Skeletal muscle tissue (tissue), 4 donors: ENCODE data around the gene PLGLB1. TPM values are rescaled to one million over a fixed set of nuclear protein-coding genes. Genes with fewer than 3 reads are reported as not detected.
"Not testable (repeated sequence)": the region's sequence is repeated elsewhere in the genome, so short reads cannot be mapped to it uniquely, and the experiment has no call there.

Experiments
- H3K27ac ChIP-seq: one replicate; pipeline ENCODE4 v1.7.0; 2013; ENCODE audit warnings: mild to moderate bottlenecking, low read depth, low read length, inconsistent platforms
- H3K27me3 ChIP-seq, 3 donors: one replicate each; pipeline ENCODE4 v1.7.0; 2013; ENCODE audit warnings: low read length in 3 of 3; ENCODE audit not compliant: control insufficient read depth in 3 of 3, insufficient read depth in 3 of 3
- H3K36me3 ChIP-seq, 3 donors: one replicate each; pipeline ENCODE4 v1.7.0; 2013; ENCODE audit warnings: low read length in 3 of 3; ENCODE audit not compliant: control insufficient read depth in 3 of 3, insufficient read depth in 3 of 3
- H3K4me1 ChIP-seq, 3 donors: one replicate each; pipeline ENCODE4 v1.7.0; 2013; ENCODE audit warnings: low read length in 3 of 3, mild to moderate bottlenecking in 3 of 3; ENCODE audit not compliant: control insufficient read depth in 3 of 3, insufficient read depth in 3 of 3
- H3K4me3 ChIP-seq, 3 donors: one replicate each; pipeline ENCODE4 v1.7.0; 2013; ENCODE audit warnings: low read length in 3 of 3
- H3K9ac ChIP-seq, 3 donors: one replicate each; pipeline ENCODE4 v1.7.0; 2013; ENCODE audit warnings: low read length in 3 of 3, mild to moderate bottlenecking in 3 of 3, moderate library complexity in 2 of 3, low read depth in 1 of 3
- H3K9me3 ChIP-seq, 3 donors: one replicate each; pipeline ENCODE4 v1.7.0; 2013; ENCODE audit warnings: low read length in 3 of 3; ENCODE audit not compliant: control insufficient read depth in 3 of 3
- total RNA-seq: library from RNA; depleted of rRNA; stranded (reverse); fragments of >200 nt; gene quantifications from one replicate; pipeline ENCODE4 v1.2.3, GENCODE V29; 2014
- donor health status: Osteomylitis.

Gene PLGLB1
- total RNA-seq: 2.1 TPM

DNA sequence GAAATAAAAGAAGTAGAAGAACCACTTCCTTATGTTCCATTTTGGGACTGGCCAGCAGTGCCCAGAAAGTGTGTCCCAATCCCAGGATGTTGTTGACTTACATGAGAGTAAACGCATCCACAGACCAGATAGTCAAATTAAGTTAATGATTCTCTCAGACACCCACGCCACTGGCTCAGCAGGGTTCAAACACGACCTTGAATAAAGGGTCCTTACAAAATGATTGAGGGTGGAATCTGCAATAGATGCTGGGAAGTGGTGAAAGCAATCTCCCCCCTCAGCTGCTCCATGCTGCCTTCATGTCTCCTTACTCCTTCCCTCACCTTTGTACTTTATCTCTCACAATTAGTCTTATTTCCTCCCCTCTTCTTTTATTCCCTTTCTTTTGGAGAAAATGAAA is at the start of gene PLGLB1:
Gene PLGLB1, minus strand, starts transcription at position 101 of the 400 bp plus-strand sequence. Its CDS starts 61 bp downstream, at position 40.
- not testable (repeated sequence) for H3K4me3 ChIP-seq, H3K36me3 ChIP-seq, H3K27me3 ChIP-seq, H3K4me1 ChIP-seq, H3K9ac ChIP-seq, H3K27ac ChIP-seq, H3K9me3 ChIP-seq

DNA sequence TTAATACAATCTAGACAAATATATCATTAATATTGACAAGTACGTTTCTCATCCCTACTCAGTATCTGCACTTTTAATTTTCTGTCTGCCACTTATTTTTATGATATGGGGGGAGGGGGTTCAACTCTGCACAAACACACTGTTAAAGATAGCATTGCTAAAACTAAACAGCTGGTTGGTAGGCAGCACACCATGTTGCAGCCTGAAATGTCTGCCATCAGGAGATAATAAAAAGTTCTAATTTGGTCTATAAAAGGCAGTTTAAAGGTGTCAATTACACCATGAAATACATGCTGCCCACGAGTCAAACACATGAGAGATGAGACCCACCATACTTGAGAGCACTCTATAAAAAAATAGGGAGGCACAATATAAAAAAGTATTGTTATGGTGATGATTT is 42.7 kb upstream of the PLGLB1 start:
- H3K4me3 ChIP-seq, H3K27me3 ChIP-seq, H3K27ac ChIP-seq: not testable (repeated sequence)

DNA sequence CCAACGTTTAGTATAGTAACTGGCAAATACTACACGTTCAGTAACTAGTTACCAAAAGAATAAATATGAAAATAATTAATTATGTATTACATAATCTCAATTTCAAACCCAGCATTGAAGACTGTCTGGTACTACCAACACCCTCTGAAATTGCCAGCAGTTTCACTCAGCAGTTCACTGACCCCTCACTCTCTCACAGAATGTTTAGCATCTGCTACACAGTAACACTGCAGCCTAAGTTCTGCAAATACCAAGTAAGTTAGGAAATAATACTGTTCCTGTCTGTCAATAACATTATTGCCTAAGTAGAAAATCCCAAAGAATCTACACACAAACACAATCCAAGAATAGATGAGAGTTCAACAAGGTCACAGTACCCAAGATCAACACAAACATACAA is 41.8 kb upstream of the PLGLB1 start:
- H3K9ac ChIP-seq, H3K36me3 ChIP-seq, H3K9me3 ChIP-seq, H3K4me3 ChIP-seq, H3K4me1 ChIP-seq, H3K27ac ChIP-seq, H3K27me3 ChIP-seq: not testable (repeated sequence)

More for the DNA sequence above, 42.7 kb upstream of the PLGLB1 start:
- not testable (repeated sequence) for H3K9ac ChIP-seq, H3K9me3 ChIP-seq, H3K36me3 ChIP-seq, H3K4me1 ChIP-seq

DNA sequence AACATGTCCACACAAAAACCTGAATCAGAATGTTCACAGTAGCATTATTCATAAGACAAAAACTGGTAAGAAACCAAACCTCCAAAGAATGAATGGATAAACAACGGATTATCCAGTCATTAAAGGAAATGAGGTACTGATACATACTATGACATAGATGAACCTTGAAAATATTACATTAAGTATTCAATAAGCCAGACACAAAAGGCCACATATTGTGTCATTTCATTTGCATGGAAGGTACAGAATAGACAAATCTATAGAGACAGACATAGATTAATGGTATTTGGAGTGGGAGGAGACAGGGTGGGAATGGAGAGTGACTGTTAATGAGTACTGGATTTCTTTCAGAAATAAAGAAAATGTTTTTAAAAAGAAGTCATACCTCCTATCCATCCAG is 39.9 kb upstream of the PLGLB1 start:
- not testable (repeated sequence) for H3K9ac ChIP-seq, H3K36me3 ChIP-seq, H3K4me1 ChIP-seq, H3K9me3 ChIP-seq, H3K27me3 ChIP-seq, H3K27ac ChIP-seq, H3K4me3 ChIP-seq

DNA sequence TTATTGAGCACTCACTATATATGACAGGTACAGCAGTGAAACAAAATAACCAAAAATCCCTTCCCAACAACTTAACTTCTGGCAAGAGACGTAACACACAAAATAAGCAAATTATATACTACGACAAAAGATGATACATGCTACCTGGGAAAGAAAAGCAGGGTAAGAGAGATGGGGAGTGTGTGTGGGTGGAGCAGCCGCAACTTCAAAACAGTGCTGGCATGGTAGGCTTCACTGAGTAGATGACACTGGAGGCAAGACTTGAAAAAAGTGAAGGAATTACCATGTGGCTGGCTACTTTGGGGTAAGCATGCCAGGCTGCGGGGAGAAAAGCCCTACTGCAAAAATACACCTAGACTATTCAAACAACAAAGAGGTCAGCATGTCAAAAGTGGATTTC is 36.0 kb upstream of the PLGLB1 start:
- not testable (repeated sequence) for H3K27me3 ChIP-seq, H3K9ac ChIP-seq, H3K27ac ChIP-seq, H3K36me3 ChIP-seq, H3K4me3 ChIP-seq, H3K4me1 ChIP-seq, H3K9me3 ChIP-seq

DNA sequence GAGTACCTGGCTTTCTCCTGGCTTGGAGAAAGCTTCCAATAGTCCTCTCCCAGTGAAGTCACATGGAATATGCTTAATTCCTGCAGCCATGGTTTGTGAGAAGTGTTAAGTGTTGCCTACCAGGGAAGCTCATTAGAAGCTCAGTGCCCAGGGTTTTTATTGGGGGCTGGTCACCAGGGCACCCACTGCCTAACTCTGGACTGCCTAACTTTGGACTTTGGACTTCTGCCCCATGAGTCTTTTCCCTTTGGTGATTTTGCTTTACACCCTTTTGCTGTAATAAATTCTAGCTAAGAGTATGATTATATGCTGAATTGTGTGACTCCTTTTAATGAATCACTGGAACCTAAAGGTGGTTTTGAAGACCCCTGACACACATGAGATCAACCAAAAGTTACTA is 35.2 kb upstream of the PLGLB1 start:
- not testable (repeated sequence) for H3K27me3 ChIP-seq, H3K27ac ChIP-seq, H3K36me3 ChIP-seq, H3K9ac ChIP-seq, H3K9me3 ChIP-seq, H3K4me3 ChIP-seq, H3K4me1 ChIP-seq

DNA sequence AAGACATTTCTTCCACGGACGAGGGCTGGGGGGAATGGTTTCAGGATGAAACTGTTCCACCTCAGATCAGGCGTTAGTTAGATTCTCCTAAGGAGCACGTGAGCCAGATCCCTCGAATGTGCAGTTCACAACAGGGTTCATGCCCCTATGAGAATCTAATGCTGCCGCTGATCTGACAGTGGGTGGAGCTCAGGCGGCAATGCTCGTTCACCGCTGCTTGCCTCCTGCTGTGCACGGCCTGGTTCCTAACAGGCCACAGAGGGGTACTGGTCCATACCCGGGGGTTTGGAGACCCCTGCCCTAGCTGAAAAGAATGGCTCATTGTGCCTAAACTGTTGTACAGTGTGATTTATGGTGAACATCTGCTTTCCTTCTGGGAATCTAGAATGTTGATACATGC is 34.8 kb upstream of the PLGLB1 start:
- not testable (repeated sequence) for H3K36me3 ChIP-seq, H3K27ac ChIP-seq, H3K4me3 ChIP-seq, H3K9me3 ChIP-seq, H3K4me1 ChIP-seq, H3K27me3 ChIP-seq, H3K9ac ChIP-seq

DNA sequence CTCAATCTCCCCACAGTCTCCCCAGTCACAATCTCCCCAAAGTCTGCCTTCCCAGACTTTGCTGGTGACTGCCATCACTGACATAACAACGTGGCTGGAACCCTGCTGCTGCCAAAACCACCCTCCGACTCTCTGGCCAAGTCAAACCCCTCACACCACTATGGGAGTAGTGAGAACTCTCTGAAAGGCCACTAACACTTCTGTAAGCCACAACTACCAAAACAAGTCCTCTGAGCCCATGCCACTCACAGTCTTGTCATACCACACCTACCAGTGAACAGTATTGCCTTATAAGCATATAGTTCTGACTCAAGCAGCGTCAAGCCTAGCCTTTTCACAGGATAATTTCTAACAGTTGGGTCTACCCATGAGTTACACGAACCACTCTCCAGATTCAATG is 32.7 kb upstream of the PLGLB1 start:
- H3K9ac ChIP-seq, H3K4me3 ChIP-seq, H3K27ac ChIP-seq, H3K27me3 ChIP-seq, H3K4me1 ChIP-seq, H3K36me3 ChIP-seq, H3K9me3 ChIP-seq: not testable (repeated sequence)

DNA sequence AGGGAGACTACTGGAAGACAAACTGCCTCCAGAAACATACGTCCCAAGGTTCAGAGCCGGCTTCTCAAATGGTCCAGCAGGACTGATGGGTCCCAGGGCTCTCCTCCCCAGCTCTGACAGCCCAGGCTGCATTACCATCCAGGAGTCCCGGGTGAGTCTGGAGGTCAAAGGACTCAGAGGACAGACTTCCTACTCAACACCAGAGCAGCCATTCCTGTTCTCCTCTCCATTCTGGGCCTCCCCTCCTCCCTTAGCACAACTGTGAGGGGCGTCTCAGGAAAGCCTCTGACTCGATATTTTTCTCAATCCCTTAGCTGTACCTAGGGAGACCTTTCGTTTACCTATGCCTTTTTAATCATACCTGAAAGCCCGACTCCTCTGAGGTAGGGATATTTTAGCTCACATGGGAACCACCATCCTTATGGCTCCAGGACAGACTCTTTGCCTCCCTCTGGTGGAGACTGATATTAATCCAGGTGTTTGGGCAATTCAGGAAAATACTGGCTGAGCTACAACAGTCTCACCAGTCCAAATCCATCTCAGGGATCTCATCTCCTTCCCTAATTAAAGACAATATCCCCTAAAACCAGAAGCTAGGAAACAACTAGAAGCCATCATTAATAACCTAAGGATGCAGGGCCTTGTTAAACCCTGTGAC is 19.8 kb upstream of the PLGLB1 start:
- not testable (repeated sequence) for H3K9ac ChIP-seq, H3K9me3 ChIP-seq, H3K27me3 ChIP-seq, H3K4me3 ChIP-seq, H3K4me1 ChIP-seq, H3K27ac ChIP-seq, H3K36me3 ChIP-seq

DNA sequence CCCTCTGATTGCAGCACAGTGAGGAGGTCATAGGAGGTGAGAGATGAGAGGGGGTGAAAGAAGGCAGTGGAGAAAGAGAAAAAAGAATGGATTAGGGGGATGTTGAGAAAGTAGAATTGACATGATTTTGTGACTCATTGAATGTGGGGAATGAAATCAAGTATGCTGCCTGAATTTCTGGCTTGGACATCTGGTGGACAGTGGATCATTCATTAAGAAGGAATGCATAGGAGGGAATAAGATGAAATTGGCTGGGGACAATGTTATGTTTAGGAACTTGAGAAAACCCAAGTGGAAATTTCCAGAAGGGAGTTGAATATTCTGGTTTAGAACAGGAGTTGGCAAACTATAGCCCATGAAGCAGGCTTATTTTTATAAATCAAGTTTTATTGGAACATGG is 7.0 kb upstream of the PLGLB1 start:
- not testable (repeated sequence) for H3K9me3 ChIP-seq, H3K4me1 ChIP-seq, H3K27ac ChIP-seq, H3K4me3 ChIP-seq, H3K36me3 ChIP-seq, H3K9ac ChIP-seq, H3K27me3 ChIP-seq

DNA sequence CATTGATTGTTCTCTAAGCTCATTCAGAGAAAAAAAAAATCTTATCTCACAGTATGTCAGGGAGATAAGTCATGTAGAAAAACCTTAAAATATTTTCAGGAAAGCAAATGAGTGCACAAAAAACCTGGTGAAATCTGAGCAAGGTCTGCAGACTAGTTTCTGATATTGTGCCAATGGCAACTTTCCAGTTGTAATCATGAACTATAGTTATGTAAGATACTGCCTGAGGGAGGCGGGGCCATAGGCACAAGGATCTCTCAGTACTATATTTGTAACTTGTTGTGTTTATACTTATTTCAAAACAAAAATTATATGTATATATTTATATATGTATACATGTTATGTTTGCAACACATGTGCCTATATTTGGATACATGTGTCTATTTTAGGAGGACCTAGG is 5.2 kb upstream of the PLGLB1 start:
- H3K9me3 ChIP-seq, H3K27me3 ChIP-seq, H3K9ac ChIP-seq, H3K36me3 ChIP-seq, H3K27ac ChIP-seq, H3K4me3 ChIP-seq, H3K4me1 ChIP-seq: not testable (repeated sequence)
